ENCODE measurements around the gene SSU72.
"Not testable (repeated sequence)": the region's sequence is repeated elsewhere in the genome, so short reads cannot be mapped to it uniquely, and the experiment has no call there.

SSU72 gene

GRCh38 chr1:1538334-1538733, 36.3 kb downstream of the SSU72 start:
- peaks cover 0 to 34% (median 23%) of the 10 kb centered on the region in 5 donors for H3K36me3 ChIP-seq (ENCODE audit: control insufficient read depth in 5 of 5, insufficient read depth in 5 of 5, low read length in 5 of 5)
- H3K27me3 ChIP-seq (ENCODE audit: control insufficient read depth in 5 of 5, insufficient read depth in 4 of 5, low read length in 5 of 5), result no peaks in the 10 kb centered on the region
- H3K27ac ChIP-seq (ENCODE audit: low read depth, low read length), result no peak overlapping the region
- H3K9ac ChIP-seq (ENCODE audit: low read length in 5 of 5), result no peak overlapping the region
- no peak overlapping the region for H3K4me3 ChIP-seq (ENCODE audit: low read depth in 1 of 5, low read length in 5 of 5)
- no peaks in the 10 kb centered on the region for H3K9me3 ChIP-seq (ENCODE audit: control insufficient read depth in 5 of 5, low read length in 5 of 5)
- H3K4me1 ChIP-seq (ENCODE audit: control insufficient read depth in 5 of 5, insufficient read depth in 5 of 5, low read length in 5 of 5), result peaks cover 0 to 26% (median 16%) of the 10 kb centered on the region in 5 donors

DNA sequence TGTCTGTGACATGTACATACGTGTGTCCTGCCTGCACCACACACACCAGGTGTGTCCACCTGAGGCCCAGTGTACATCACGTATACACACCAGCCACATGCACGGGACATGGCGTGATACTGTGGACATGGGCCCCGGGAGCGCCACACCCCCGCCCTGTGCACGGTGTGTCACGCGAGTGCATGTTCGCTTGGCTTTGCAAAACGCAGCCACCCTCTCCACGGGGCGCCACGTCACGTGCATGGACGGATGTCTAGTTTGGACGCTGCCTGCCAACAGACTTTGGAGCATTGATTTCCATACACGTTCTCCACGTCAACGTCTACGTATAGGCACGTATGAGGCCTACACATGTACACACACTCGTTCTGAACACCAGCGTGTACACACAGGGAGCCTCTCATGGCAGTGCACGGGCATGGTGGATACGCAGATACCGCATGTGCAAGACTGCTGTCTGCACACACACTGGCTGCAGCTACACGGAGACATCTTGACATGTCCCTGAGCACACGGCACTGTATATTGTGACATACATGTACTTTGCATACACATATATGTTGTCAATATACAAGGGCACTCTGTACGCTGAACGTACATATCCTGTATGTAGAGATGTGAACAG, 36.9 kb downstream of the SSU72 start:
- Histone ChIP-seq H3K4me1 (ENCODE audit: control insufficient read depth in 5 of 5, insufficient read depth in 5 of 5, low read length in 5 of 5) (peaks cover 0 to 25% (median 16%) of the 10 kb centered on the region in 5 donors), H3K36me3 (ENCODE audit: control insufficient read depth in 5 of 5, insufficient read depth in 5 of 5, low read length in 5 of 5) (peaks cover 0 to 32% (median 19%) of the 10 kb centered on the region in 5 donors), H3K9me3 (ENCODE audit: control insufficient read depth in 5 of 5, low read length in 5 of 5) (no peaks in the 10 kb centered on the region), H3K27ac (ENCODE audit: low read depth, low read length) (no peak overlapping the region), H3K4me3 (ENCODE audit: low read depth in 1 of 5, low read length in 5 of 5) (no peak overlapping the region), H3K9ac (ENCODE audit: low read length in 5 of 5) (no peak overlapping the region), H3K27me3 (ENCODE audit: control insufficient read depth in 5 of 5, insufficient read depth in 4 of 5, low read length in 5 of 5) (no peaks in the 10 kb centered on the region)

DNA sequence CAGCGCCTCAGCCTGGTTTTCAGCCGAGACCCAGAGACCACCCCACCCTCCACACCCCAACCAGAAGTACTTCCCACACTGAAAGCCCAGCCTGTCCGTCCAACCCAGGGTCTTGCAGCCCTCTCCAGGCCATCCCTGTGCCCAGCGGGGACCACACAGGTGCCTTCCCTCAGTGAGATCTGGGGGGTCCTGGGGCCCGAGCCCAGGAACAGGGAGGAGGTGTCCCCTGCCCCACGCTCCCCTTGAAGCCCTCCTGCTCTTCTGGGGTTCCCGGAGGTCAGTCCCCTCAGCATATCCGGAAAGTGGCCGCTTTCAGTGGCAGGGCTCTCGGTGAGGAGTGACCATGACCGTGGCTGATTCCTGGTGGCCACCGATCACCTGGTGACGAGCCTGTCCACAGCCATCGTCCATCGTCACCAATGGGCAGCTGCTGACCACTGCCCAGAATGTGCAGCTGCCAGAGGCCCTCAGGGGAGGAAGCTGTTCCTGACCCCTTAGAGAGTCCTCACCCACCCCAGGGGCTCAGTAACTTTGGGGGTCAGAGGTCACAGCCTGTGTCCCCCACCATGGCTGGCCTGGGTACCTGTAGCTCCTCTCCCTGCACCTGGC, 37.6 kb downstream of the SSU72 start:
- H3K9me3 ChIP-seq (ENCODE audit: control insufficient read depth in 5 of 5, low read length in 5 of 5), result peaks cover 0 to 1% (median 1%) of the 10 kb centered on the region in 5 donors
- H3K4me3 ChIP-seq (ENCODE audit: low read depth in 1 of 5, low read length in 5 of 5), result no peak overlapping the region
- peaks cover 0 to 25% (median 14%) of the 10 kb centered on the region in 5 donors for H3K36me3 ChIP-seq (ENCODE audit: control insufficient read depth in 5 of 5, insufficient read depth in 5 of 5, low read length in 5 of 5)
- no peaks in the 10 kb centered on the region for H3K27me3 ChIP-seq (ENCODE audit: control insufficient read depth in 5 of 5, insufficient read depth in 4 of 5, low read length in 5 of 5)
- no peak overlapping the region for H3K9ac ChIP-seq (ENCODE audit: low read length in 5 of 5)
- H3K4me1 ChIP-seq (ENCODE audit: control insufficient read depth in 5 of 5, insufficient read depth in 5 of 5, low read length in 5 of 5), result peaks cover 0 to 25% (median 16%) of the 10 kb centered on the region in 5 donors
- H3K27ac ChIP-seq (ENCODE audit: low read depth, low read length), result no peak overlapping the region

DNA sequence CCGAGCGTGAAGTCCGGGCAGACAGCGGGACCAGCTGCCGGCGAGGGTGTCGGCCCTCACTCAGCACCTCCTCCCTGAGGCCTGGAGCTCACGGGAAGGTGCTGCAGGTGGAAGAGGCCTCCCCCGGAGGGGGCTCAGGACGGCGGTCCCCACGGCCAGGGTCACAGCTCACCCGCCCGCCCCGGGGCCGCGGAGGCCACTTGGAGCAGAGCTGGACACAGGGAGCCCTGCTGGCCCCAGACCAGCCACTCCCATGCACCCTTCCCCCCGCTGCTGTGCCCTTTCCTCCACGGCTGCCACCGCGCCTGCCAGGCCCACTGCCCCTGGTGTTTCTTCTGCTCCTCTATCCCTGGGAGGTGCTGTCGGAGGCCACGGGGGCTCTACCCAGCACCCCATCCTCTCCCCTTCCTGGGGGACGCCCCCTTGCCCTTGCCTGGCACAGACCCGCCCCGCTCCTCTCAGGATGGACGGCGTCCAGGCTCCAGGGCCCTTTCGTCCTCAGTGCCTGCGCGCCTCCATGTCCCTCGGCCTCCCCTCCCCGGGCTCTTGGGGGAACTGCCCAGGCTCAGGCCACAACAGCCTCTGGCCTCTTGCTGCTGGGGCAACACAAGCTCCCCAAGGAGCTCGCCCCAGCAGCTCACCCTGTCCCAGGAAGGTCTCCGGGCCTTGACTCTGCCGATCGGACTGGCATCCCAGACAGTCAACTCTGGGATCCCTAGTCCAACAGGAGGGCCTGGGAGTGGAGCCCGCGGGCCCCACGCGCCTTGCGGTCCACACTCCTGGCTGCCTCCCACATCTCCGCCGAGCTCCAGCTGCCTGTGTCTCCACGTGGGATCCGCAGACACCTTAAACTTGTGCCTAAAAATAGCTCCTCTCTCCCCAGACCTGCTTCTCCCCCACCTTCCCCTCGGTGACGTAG, 38.4 kb downstream of the SSU72 start:
- Histone ChIP-seq H3K4me1 (ENCODE audit: control insufficient read depth in 5 of 5, insufficient read depth in 5 of 5, low read length in 5 of 5) (peaks cover 0 to 24% (median 15%) of the 10 kb centered on the region in 5 donors), H3K27ac (ENCODE audit: low read depth, low read length) (no peak overlapping the region), H3K36me3 (ENCODE audit: control insufficient read depth in 5 of 5, insufficient read depth in 5 of 5, low read length in 5 of 5) (peaks cover 0 to 17% (median 7%) of the 10 kb centered on the region in 5 donors), H3K9ac (ENCODE audit: low read length in 5 of 5) (no peak overlapping the region), H3K9me3 (ENCODE audit: control insufficient read depth in 5 of 5, low read length in 5 of 5) (peaks cover 0 to 5% (median 5%) of the 10 kb centered on the region in 5 donors), H3K4me3 (ENCODE audit: low read depth in 1 of 5, low read length in 5 of 5) (no peak overlapping the region), H3K27me3 (ENCODE audit: control insufficient read depth in 5 of 5, insufficient read depth in 4 of 5, low read length in 5 of 5) (no peaks in the 10 kb centered on the region)

DNA sequence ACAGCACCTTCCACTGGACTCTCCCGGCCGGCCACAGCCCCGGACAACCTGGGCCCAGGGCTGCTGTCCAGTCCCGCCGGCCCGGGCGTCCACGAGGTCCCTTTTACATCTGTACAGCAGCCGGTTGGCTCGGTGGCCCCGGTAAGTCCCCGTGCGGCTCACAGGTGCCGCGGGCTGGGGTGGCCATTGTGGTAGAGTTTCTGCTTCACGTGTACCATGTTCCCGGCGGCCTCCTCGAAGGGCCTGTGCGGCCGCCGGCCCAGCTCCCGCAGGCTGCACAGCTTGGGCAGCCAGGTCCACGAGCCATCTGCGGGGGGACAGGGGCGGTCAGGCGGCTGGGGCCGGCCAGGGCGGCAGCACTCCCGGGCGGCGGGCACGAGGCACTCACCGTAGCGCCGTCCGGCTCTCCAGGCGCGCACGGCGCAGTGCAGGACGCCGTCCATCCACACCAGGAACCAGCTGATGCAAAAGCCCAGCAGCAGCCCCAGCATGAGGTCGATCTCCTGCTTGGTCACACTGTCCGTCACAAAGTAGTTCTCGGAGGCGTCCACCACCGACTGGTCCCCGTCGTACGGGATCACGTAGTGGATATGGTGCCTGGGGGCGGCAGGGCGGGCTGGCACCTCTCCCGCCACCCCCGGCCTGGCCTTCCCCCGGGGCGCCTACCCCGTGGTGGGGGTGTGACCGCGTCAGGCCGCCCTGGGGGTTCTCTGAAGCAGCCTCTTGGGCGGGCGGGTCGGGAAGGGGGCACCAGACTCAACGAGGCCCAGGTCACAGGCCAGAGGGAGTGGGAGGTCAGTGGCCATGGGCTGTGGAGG, 39.3 kb downstream of the SSU72 start:
- peaks cover 0 to 5% (median 5%) of the 10 kb centered on the region in 5 donors for H3K9me3 ChIP-seq (ENCODE audit: control insufficient read depth in 5 of 5, low read length in 5 of 5)
- no peak overlapping the region for H3K9ac ChIP-seq (ENCODE audit: low read length in 5 of 5)
- no peak overlapping the region for H3K27ac ChIP-seq (ENCODE audit: low read depth, low read length)
- H3K4me1 ChIP-seq (ENCODE audit: control insufficient read depth in 5 of 5, insufficient read depth in 5 of 5, low read length in 5 of 5), result peaks cover 0 to 17% (median 9%) of the 10 kb centered on the region in 5 donors
- H3K36me3 ChIP-seq (ENCODE audit: control insufficient read depth in 5 of 5, insufficient read depth in 5 of 5, low read length in 5 of 5), result peaks cover 0 to 15% (median 6%) of the 10 kb centered on the region in 5 donors
- H3K27me3 ChIP-seq (ENCODE audit: control insufficient read depth in 5 of 5, insufficient read depth in 4 of 5, low read length in 5 of 5), result no peaks in the 10 kb centered on the region
- H3K4me3 ChIP-seq (ENCODE audit: low read depth in 1 of 5, low read length in 5 of 5), result no peak overlapping the region

DNA sequence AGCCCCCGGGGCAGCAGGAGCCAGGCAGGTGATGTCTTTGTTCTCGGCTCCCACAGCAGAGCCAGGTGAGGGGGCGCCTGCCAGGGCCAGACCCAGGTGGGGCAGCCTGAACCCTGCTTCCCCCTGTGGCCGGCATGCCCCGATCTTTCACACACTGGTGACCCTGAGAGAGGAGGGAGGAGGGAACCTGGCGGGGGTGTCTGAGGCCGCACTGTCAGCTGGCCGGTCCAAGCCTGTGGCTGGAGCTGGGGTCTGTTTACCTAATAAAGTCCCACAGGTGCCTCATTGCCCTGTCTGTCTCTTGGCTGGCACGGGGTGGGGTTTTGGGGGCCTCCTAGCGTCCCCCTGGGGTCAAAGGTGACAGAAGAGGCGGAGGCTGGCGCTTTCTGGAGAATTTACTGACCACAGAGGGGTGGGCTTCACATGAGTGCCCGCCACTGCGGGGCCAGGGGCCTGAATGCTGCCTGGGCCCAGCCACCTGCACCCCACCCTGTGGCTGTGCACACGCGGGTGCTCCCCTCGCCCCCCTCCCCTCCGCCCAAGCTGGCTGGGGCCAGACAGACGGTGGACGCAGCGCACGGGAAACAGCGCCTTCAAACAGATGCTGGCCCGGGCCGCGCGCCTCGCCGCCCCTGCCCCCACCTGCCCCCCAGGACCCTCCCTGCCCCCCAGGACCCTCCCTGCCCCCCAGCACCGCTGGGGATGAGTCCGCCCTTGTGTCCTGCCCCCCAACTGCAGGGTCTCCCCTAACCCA, 40.1 kb downstream of the SSU72 start:
- Histone ChIP-seq H3K4me3 (ENCODE audit: low read depth in 1 of 5, low read length in 5 of 5) (no peak overlapping the region), H3K27me3 (ENCODE audit: control insufficient read depth in 5 of 5, insufficient read depth in 4 of 5, low read length in 5 of 5) (no peaks in the 10 kb centered on the region), H3K9me3 (ENCODE audit: control insufficient read depth in 5 of 5, low read length in 5 of 5) (peaks cover 0 to 5% (median 5%) of the 10 kb centered on the region in 5 donors), H3K27ac (ENCODE audit: low read depth, low read length) (no peak overlapping the region), H3K4me1 (ENCODE audit: control insufficient read depth in 5 of 5, insufficient read depth in 5 of 5, low read length in 5 of 5) (peaks cover 0 to 16% (median 8%) of the 10 kb centered on the region in 5 donors), H3K36me3 (ENCODE audit: control insufficient read depth in 5 of 5, insufficient read depth in 5 of 5, low read length in 5 of 5) (peaks cover 0 to 22% (median 7%) of the 10 kb centered on the region in 5 donors), H3K9ac (ENCODE audit: low read length in 5 of 5) (no peak overlapping the region)

DNA sequence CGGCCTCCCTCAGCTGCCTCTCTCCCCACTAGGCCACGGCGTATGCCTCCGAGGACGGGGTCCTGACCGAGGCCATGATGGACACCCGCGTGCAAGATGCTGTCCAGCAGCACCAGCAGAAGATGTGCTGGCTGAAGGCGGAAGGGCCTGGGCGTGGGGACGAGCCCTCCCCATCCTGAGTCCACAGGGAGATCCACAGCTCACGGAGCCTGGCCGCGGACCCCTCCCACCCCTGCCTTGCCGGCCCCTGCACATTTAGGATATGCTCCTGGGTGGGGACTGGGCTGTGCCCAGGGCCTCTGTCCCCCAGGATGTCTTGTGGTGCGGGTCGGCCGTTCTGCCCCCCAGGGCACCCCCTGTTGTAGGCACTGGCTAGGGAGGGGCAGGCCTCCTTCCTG, 40.8 kb downstream of the SSU72 start:
- H3K36me3 ChIP-seq (ENCODE audit: control insufficient read depth in 5 of 5, insufficient read depth in 5 of 5, low read length in 5 of 5), result peaks cover 0 to 28% (median 12%) of the 10 kb centered on the region in 5 donors
- not testable (repeated sequence) for H3K27ac ChIP-seq (ENCODE audit: low read depth, low read length); H3K4me1 ChIP-seq (ENCODE audit: control insufficient read depth in 5 of 5, insufficient read depth in 5 of 5, low read length in 5 of 5); H3K27me3 ChIP-seq (ENCODE audit: control insufficient read depth in 5 of 5, insufficient read depth in 4 of 5, low read length in 5 of 5); H3K4me3 ChIP-seq (ENCODE audit: low read depth in 1 of 5, low read length in 5 of 5); H3K9ac ChIP-seq (ENCODE audit: low read length in 5 of 5); H3K9me3 ChIP-seq (ENCODE audit: control insufficient read depth in 5 of 5, low read length in 5 of 5)

- peaks cover 0 to 33% (median 15%) of the 10 kb centered on the region in 5 donors for H3K36me3 ChIP-seq (ENCODE audit: control insufficient read depth in 5 of 5, insufficient read depth in 5 of 5, low read length in 5 of 5)
- H3K27ac ChIP-seq (ENCODE audit: low read depth, low read length); H3K9ac ChIP-seq (ENCODE audit: low read length in 5 of 5): not testable (repeated sequence)
Measured at GRCh38 chr1:1533176-1533893, 41.3 kb downstream of the SSU72 start.

More at GRCh38 chr1:1533176-1533893, 41.3 kb downstream of the SSU72 start:
- not testable (repeated sequence) for H3K4me3 ChIP-seq (ENCODE audit: low read depth in 1 of 5, low read length in 5 of 5); H3K9me3 ChIP-seq (ENCODE audit: control insufficient read depth in 5 of 5, low read length in 5 of 5); H3K27me3 ChIP-seq (ENCODE audit: control insufficient read depth in 5 of 5, insufficient read depth in 4 of 5, low read length in 5 of 5); H3K4me1 ChIP-seq (ENCODE audit: control insufficient read depth in 5 of 5, insufficient read depth in 5 of 5, low read length in 5 of 5)
